GM23338 (cell line): ENCODE results near the gene ART4. TPM values are rescaled to one million over a fixed set of nuclear protein-coding genes. Genes with fewer than 3 reads are reported as not detected.

Experiments
- ATAC-seq: fragments of 200-7000 bp; cut with Tn5 transposase; 3 replicates; pipeline ENCODE4 v1.9.1; 2020
- DNase-seq: peaks from one replicate; pipeline ENCODE4 v3.0.0-alpha.2; 2015; ENCODE audit warnings: low spot score
- H2AFZ ChIP-seq: fragments of 200-600 bp; sonication (generic); 2 replicates; pipeline ENCODE4 v1.8.0; 2016; ENCODE audit warnings: antibody characterized with exemption, mild to moderate bottlenecking, moderate library complexity
- H3F3A ChIP-seq: fragments of 200-600 bp; sonication (generic); replicated peaks from 2 replicates; pipeline ENCODE4 v1.8.0; 2017; ENCODE audit warnings: antibody characterized with exemption, mixed run types, low read depth
- H3K27ac ChIP-seq: fragments of 200-600 bp; sonication (generic); 2 replicates; pipeline ENCODE4 v1.6.1; 2016; ENCODE audit warnings: low read depth
- H3K27me3 ChIP-seq: fragments of 200-600 bp; sonication (generic); 2 replicates; pipeline ENCODE4 v1.8.0; 2016; ENCODE audit warnings: mild to moderate bottlenecking, mixed run types, moderate library complexity; ENCODE audit not compliant: insufficient read depth
- H3K36me3 ChIP-seq: fragments of 200-600 bp; sonication (generic); 2 replicates; pipeline ENCODE4 v1.8.0; 2016; ENCODE audit warnings: mild to moderate bottlenecking; ENCODE audit not compliant: insufficient read depth
- H3K4me1 ChIP-seq: fragments of 200-600 bp; sonication (generic); 2 replicates; pipeline ENCODE4 v1.8.0; 2016; ENCODE audit warnings: mild to moderate bottlenecking, moderate library complexity; ENCODE audit not compliant: insufficient read depth
- H3K4me2 ChIP-seq: fragments of 200-600 bp; sonication (generic); 2 replicates; pipeline ENCODE4 v1.7.1; 2017; ENCODE audit warnings: mixed run types
- H3K4me3 ChIP-seq: fragments of 200-600 bp; sonication (generic); 2 replicates; pipeline ENCODE4 v1.6.1; 2016; ENCODE audit warnings: mixed run types
- H3K79me2 ChIP-seq: fragments of 200-600 bp; sonication (generic); replicated peaks from 2 replicates; pipeline ENCODE4 v1.8.0; 2017; ENCODE audit warnings: mild to moderate bottlenecking; ENCODE audit not compliant: insufficient read depth
- H3K9me2 ChIP-seq: fragments of 200-600 bp; sonication (generic); 2 replicates; pipeline ENCODE4 v1.8.0; 2017; ENCODE audit not compliant: insufficient read depth
- H4K20me1 ChIP-seq: fragments of 200-600 bp; sonication (generic); replicated peaks from 2 replicates; pipeline ENCODE4 v1.8.0; 2017; ENCODE audit warnings: mild to moderate bottlenecking; ENCODE audit not compliant: insufficient read depth
- H3K27ac Mint-ChIP-seq: 2 replicates; pipeline ENCODE4 v1.8.0; 2020; ENCODE audit warnings: inconsistent platforms, mild to moderate bottlenecking, moderate library complexity, mixed read lengths
- H3K27me3 Mint-ChIP-seq: 3 replicates; pipeline ENCODE4 v1.8.0; 2022; ENCODE audit warnings: low read depth, mild to moderate bottlenecking, moderate library complexity, mixed read lengths, inconsistent platforms; ENCODE audit not compliant: insufficient read depth, poor library complexity
- H3K36me3 Mint-ChIP-seq: 3 replicates; pipeline ENCODE4 v1.8.0; 2021; ENCODE audit warnings: low read depth, mild to moderate bottlenecking, inconsistent platforms, moderate library complexity, mixed read lengths
- H3K4me1 Mint-ChIP-seq: 3 replicates; pipeline ENCODE4 v1.8.0; 2020; ENCODE audit warnings: mild to moderate bottlenecking, inconsistent platforms, mixed read lengths
- H3K4me3 Mint-ChIP-seq: 3 replicates; pipeline ENCODE4 v1.8.0; 2021; ENCODE audit warnings: moderate library complexity, mild to moderate bottlenecking, inconsistent platforms, mixed read lengths
- H3K9me3 Mint-ChIP-seq: 3 replicates; pipeline ENCODE4 v1.8.0; 2020; ENCODE audit warnings: moderate library complexity, mild to moderate bottlenecking, inconsistent platforms, mixed read lengths
- CREB1 ChIP-seq: fragments of 250-450 bp; sonication (Bioruptor Pico); IDR thresholded peaks from 2 replicates; pipeline ENCODE4 v1.5.0; 2020; ENCODE audit warnings: low read depth, mild to moderate bottlenecking, moderate library complexity
- CTCF ChIP-seq, 2 experiments: fragments of 200-600 bp in 1 of 2; sonication (generic) in 1 of 2; conservative IDR thresholded peaks; 2 replicates each; pipeline versions ENCODE4 v1.5.1 to v1.6.1; 2016 to 2017; ENCODE audit warnings: antibody characterized with exemption in 2 of 2, low read depth in 2 of 2, mild to moderate bottlenecking in 2 of 2, moderate library complexity in 1 of 2
- ETS1 ChIP-seq: IDR thresholded peaks from 2 replicates; pipeline ENCODE4 v1.6.1; 2016; ENCODE audit warnings: antibody characterized with exemption
- EZH2 ChIP-seq: fragments of 200-600 bp; sonication (generic); IDR thresholded peaks from one replicate; pipeline ENCODE4 v1.8.0; 2017; ENCODE audit warnings: antibody characterized with exemption, mild to moderate bottlenecking, low read depth; ENCODE audit not compliant: unreplicated experiment
- EZH2phosphoT487 ChIP-seq: fragments of 200-600 bp; sonication (generic); IDR thresholded peaks from one replicate; pipeline ENCODE4 v1.8.1; 2018; ENCODE audit warnings: antibody characterized with exemption; ENCODE audit not compliant: unreplicated experiment
- JUNB ChIP-seq: IDR thresholded peaks from one replicate; pipeline ENCODE4 v1.6.1; 2016; ENCODE audit warnings: antibody characterized with exemption; ENCODE audit not compliant: unreplicated experiment
- NANOG ChIP-seq: IDR thresholded peaks from 2 replicates; pipeline ENCODE4 v1.6.1; 2016; ENCODE audit warnings: antibody characterized with exemption, borderline replicate concordance
- POLR2AphosphoS5 ChIP-seq: IDR thresholded peaks from 2 replicates; pipeline ENCODE4 v1.6.1; 2016; ENCODE audit warnings: antibody characterized with exemption, low read depth
- REST ChIP-seq: IDR thresholded peaks from one replicate; pipeline ENCODE4 v1.6.1; 2018; ENCODE audit warnings: antibody characterized with exemption; ENCODE audit not compliant: unreplicated experiment
- STAT1 ChIP-seq: IDR thresholded peaks from one replicate; pipeline ENCODE4 v1.6.1; 2016; ENCODE audit warnings: antibody characterized with exemption; ENCODE audit not compliant: unreplicated experiment
- ZNF114 ChIP-seq: fragments of 250-450 bp; sonication (Bioruptor Pico); IDR thresholded peaks from 2 replicates; pipeline ENCODE4 v1.5.0; 2020; ENCODE audit warnings: mild to moderate bottlenecking, moderate library complexity
- ZNF331 ChIP-seq: fragments of 250-450 bp; sonication (Bioruptor Pico); IDR thresholded peaks from 2 replicates; pipeline ENCODE4 v1.5.0; 2020; ENCODE audit warnings: low read depth, mild to moderate bottlenecking, moderate library complexity
- ZNF462 ChIP-seq: fragments of 250-450 bp; sonication (Bioruptor Pico); IDR thresholded peaks from 2 replicates; pipeline ENCODE4 v1.5.0; 2020; ENCODE audit warnings: mild to moderate bottlenecking, moderate library complexity
- polyA plus RNA-seq: library from polyadenylated mRNA; unstranded; fragments of >200 nt; fragmentation: Nextera tagmentation; extraction: Ambion mirVana; gene quantifications from 2 replicates; pipeline ENCODE4 v1.2.1, GENCODE V29; 2016
- total RNA-seq: library from RNA; depleted of rRNA; stranded (reverse); fragments of >200 nt; shearing (Covaris generic); gene quantifications from 2 replicates; pipeline ENCODE4 v1.2.3, GENCODE V29; 2014

ART4 gene
- total and polyA plus RNA-seq, 2 experiments from 2014 or later, result 0.08 TPM; not detected in 1

GRCh38 chr12:14777271-14777670, 66.1 kb downstream of the ART4 start:
- Histone ChIP-seq H3K27ac (no peak overlapping the region), H2AFZ (no peak overlapping the region), H3K27me3 (no peaks in the 10 kb centered on the region), H3K4me3 (no peak overlapping the region), H3K79me2 (peaks cover 9% of the 10 kb centered on the region), H3K4me2 (no peak overlapping the region), H3K36me3 (no peaks in the 10 kb centered on the region), H3K9me2 (no peaks in the 10 kb centered on the region), H3K4me1 (peaks cover 22% of the 10 kb centered on the region), H3F3A (no peaks in the 10 kb centered on the region), H4K20me1 (peaks cover 5% of the 10 kb centered on the region; the same call in 1 of the 2 replicates)
- no peak for DNase-seq
- no peaks in the 10 kb centered on the region for H3K36me3 Mint-ChIP-seq
- no peak for ATAC-seq
- peaks cover 15% of the 10 kb centered on the region for H3K27me3 Mint-ChIP-seq
- no peak overlapping the region; the same call in 1 of the 2 replicates for H3K27ac Mint-ChIP-seq
- no peak for TF ChIP-seq NANOG
- TF ChIP-seq ZNF114 (CRISPR knock-in tag), result no peak
- no peak for TF ChIP-seq REST
- no peak for TF ChIP-seq POLR2AphosphoS5
- TF ChIP-seq JUNB, result no peak
- TF ChIP-seq EZH2, result no peak
- TF ChIP-seq CTCF (conservative IDR thresholded peaks at IDR 0.05; ENCODE audit: low read depth in 2 of 2), result no peak
- TF ChIP-seq STAT1, result no peak
- TF ChIP-seq ZNF462 (CRISPR knock-in tag), result no peak
- no peak for TF ChIP-seq CREB1 (CRISPR knock-in tag)
- TF ChIP-seq EZH2phosphoT487, result no peak
- no peak for TF ChIP-seq ZNF331 (CRISPR knock-in tag)
- TF ChIP-seq ETS1, result no peak
- H3K4me1 Mint-ChIP-seq, result peaks cover 31% of the 10 kb centered on the region
- no peak overlapping the region for H3K4me3 Mint-ChIP-seq
- H3K9me3 Mint-ChIP-seq, result no peaks in the 10 kb centered on the region
